GM19351 (cell line): ENCODE measurements around the gene HS6ST3.

Source experiments
- ATAC-seq: cut with Tn5 transposase; IDR thresholded peaks from one replicate; pipeline ENCODE4 v1.9.1; 2021; ENCODE audit warnings: mild to moderate bottlenecking, moderate library complexity; ENCODE audit not compliant: unreplicated experiment

Gene HS6ST3

GRCh38 chr13:96779691-96780090 is 689.8 kb downstream of the HS6ST3 start:
- ATAC-seq: no peak

DNA sequence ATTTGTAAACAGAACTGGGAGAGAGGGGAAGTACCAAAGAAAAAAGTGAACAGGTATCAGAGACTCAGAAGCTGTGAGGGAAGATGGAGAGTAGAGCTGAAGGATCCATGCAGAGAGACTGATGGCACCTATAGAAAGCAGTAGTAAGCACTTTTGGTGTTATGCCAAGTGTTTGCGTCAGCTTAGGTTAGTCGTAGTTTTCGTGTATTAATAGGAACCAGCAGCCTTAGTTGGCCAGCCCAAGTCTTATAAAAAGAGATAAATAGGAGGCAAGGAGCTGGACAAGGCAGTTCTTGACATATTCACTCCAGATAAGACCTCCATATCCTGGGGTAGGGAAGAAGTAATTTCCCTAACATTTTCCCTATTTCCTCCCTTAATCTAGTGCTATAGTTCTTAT is 690.2 kb downstream of the HS6ST3 start:
- ATAC-seq: no peak

- ATAC-seq: no peak
These were observed 691.2 kb downstream of the HS6ST3 start for GRCh38 chr13:96781141-96781540.

DNA sequence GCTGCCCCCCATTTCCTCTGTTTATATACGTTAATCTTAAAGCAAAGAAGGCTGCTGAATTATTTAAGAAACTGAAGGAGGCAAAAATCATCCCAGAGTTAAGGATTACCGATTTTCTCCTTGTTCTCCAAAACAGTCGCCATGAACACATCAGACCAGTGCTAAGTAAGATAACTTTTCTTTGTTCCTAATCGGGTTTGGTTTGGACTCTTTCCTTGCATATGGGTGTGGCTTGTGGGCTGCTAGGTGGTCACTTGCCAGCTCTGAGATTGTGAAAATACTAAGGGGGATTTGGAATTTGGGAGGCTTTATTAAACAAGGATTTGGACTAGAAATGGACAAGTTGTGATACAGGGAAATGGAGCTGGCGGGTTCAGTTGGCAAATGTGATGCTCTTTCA is 692.3 kb downstream of the HS6ST3 start:
- ATAC-seq: no peak

DNA sequence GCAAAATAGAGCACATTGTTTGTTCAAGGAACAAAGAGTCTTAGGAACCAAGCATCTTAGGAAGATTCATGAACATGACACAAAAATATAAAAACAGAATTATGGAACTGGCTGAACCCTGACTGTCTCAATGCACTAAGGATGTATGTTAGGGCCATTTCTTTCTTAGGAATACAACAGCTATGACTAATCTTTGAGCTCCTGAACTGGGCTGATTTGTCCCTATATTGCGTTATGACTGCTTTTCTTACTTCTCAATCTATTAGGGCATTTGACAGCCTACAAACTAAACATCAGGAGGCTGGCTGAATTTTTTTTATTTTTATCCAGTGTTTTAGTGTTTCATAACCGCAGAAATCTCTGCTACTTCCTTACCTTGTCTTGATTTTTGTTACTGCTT is 693.1 kb downstream of the HS6ST3 start:
- ATAC-seq: no peak

DNA sequence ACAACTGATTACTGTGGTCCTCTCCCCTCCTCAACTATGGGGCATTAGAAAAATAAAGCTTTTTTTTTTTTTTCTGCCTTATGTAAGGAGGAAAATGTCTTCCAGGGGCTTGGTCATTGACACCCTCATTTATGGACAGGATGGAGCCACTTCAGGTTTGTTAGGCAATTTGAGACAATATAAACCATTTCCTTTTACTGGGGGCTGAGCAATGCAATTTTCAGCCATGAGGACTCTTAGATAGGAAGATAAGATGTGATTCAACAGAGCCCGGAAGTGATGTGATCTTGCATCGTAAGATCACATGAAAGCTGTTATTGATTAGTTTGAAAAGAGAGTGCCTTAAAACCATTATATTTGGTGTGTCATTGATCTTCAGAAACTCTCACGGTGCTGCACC is 693.6 kb downstream of the HS6ST3 start:
- no peak for ATAC-seq

- no peak for ATAC-seq
These were observed 696.1 kb downstream of the HS6ST3 start for GRCh38 chr13:96785986-96786385.

DNA sequence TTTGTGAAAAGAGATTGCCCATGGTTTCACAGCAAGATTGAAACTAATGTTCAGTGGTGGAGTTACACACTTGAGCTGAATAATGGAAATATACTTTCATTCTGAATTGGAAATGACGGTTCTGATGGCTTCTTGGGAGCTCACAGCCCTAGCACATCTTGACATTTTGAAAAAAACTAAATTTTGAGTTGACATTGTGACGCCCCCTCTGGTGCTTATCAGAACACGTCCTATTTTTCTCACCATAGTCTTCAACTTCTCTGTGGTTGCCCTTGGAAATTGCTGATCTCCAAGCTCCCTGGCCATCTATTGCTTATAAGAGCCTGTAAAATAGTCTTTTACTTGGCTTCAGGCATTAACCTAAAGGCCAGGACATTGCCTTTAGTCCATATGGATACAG is 702.3 kb downstream of the HS6ST3 start:
- ATAC-seq: no peak

GRCh38 chr13:96792736-96793403 is 703.0 kb downstream of the HS6ST3 start:
- no peak for ATAC-seq

DNA sequence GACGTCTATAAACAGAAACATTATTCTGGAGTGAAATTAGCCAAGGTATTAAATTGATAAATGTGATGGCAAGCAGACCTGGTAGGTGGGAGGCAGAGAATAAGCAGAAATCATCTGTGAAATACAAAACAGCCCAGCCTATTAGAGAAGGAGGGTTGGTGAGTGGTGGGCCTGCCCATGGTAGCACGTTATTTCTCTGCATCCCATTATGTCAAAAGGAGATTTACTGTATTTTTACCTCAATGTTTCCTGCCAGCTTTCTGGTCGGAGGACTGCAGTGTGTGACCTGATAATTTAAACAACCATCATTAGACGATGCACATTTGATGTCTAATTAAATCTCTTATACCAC is 703.5 kb downstream of the HS6ST3 start:
- ATAC-seq: no peak

GRCh38 chr13:96794669-96795068 is 704.8 kb downstream of the HS6ST3 start:
- no peak for ATAC-seq

DNA sequence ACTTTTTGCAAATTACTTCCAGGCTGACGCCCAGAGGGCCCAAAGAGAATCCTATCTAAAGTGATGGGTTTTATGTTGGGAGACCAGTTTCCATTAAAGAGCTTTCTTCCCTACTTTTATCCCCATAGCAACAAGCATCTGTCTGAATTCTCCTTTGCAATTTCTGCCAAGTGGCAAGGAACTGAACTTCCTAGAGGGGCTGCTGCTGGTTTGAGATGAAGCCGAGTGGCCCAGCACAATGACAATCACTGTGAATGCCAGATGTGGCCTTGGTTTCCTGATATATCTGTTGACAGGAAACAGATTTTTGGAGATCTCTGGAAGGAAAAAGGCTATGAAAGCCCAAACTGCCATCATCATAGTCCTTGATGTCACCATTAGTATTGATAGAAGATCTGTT is 705.8 kb downstream of the HS6ST3 start:
- ATAC-seq: no peak

DNA sequence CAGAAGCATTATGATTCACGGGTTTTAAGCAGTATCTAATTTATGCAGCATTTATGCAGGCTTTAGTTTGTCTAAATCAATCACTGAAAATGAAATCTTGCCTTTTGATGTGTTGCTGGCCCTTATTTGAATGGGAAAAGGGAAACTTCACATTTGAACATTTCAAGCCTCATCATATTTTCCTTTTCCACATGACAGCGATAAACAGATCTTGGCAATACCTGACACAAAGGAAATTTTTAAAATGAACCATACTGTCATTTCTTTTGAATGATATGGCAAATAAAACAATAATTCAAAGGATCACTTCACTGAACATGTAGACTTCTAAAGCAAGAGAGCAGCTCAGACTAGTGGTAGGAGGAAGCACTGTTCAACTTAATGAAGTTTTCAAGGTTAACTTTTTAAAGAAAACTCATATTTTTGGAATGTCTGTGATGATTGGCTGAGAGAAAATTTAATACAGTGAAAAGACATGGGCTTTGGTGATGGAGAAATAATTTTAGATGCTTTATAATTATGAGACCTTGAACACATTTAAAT is 706.3 kb downstream of the HS6ST3 start:
- ATAC-seq: no peak

GRCh38 chr13:96797136-96797535 is 707.2 kb downstream of the HS6ST3 start:
- no peak for ATAC-seq

DNA sequence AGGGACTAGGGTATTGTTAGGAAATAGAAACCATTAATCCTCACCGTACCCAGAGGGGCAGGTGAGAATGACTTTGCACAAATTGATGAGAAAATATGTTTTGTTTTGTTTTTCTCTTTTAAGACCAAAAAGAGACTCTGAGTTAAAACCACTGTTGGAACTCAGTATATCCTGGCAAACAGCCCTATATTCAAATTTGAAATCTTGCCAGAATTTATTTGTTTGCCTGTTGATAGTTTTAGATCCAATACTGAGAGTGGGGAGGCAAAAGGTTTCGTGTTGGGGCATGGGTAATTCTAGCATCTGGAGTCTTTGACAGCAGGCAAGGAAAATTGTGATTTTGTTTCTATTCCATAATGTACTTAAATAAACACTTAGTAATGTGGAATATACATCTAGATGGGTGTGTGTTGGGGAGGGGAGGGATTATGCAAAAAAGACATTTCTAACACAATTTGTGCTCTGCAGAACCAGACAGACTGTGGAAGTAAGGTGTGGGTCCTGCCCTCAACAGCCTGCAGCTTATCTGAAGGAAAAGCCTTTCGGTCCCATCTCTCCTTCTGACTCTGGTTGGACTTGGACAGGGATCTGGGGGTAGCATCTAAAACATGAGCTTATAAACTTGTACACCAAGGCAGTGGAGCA is 713.7 kb downstream of the HS6ST3 start:
- no peak for ATAC-seq

GRCh38 chr13:96804174-96804573 is 714.3 kb downstream of the HS6ST3 start:
- ATAC-seq: no peak

DNA sequence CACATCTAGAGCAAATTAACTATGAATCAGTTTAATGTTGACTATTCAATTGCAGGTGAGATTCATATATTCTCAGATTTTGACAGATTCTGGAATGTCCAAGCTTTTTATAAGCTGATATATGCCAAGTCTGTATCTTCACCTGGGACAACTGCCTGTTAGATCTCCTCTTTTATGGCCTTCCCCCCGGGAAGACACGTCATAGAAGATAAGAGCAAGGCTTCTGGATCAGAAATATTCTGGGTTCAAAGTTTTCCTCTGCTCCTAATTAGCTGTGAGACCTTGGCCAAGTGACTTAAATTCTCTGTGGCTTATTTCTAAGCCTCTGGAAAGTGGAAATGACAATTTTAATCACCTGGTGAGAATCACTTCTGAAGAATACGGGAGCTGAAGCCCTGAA is 716.8 kb downstream of the HS6ST3 start:
- no peak for ATAC-seq

DNA sequence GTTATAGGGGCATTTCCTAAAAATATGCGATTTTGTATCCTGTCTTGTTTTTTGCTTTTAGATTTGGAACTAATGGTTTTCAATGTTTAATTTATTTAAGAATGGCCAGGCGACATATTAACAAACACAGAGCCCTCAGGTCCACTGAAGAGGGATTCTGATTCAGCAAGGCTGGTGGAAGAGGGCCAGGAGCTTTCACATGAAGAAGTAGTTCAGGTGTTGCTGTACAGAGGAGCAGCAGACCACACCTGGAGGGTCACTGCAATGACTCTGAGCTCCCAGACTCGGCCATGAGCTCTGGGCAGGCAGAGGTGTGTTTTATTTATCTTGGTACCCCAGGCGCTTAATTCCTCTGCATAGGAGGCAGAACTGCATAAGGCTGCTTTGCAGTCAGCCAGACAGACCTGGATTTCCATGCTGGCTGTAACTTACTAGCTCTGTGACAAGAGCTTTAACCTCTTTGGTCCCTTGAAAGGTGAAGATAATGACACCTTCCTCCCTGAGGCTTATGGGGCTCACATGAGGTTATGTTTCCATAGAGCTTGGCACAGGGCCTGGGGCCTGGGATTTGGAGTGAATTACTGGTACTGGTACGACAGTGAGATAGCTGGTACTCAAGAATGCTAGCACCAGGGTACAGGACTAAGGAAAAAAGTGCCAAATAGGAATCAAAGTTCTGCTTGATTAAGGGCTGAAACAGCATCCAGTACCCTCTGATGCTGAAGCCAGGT is 719.6 kb downstream of the HS6ST3 start:
- ATAC-seq: no peak

DNA sequence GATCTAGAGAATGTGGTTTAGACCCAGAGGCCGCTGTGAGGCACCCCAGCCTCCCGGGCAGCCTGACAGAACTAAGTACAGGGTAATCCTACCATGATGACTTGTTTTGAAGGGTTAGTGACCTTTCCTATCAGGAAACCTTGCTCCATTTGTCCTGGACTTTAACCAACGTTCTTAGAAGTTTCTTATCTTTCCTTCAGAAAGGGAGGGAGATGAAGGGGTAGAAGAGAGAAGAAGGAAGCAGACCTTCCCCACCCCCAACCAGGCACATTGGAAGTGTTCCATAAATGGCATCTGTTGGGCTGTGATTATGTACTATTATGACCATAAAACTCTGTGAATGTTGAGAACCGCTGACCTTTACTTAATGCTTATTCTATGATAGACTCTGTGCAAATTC is 720.2 kb downstream of the HS6ST3 start:
- no peak for ATAC-seq

GRCh38 chr13:96811049-96811448 is 721.1 kb downstream of the HS6ST3 start:
- no peak for ATAC-seq

DNA sequence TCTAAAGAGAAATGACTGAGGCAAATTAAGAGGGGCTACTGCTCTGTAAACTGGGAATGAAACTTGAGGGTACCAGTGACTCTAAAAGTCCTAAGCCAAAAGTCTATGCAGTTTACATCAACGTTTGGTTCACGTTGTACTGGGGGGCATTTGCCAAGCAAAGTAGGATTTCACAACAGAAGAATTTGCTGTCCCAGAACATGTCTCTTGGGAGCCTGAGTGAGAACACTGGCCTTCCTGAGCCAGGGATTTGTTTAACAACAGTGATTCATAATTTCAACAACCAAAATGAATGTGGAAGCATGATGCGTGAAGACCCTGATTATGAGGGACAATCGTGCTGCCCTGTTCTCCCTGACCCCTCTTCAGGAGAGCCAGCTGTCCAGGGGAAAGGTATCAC is 726.4 kb downstream of the HS6ST3 start:
- no peak for ATAC-seq

GRCh38 chr13:96816874-96817273 is 727.0 kb downstream of the HS6ST3 start:
- no peak for ATAC-seq
